ENCODE measurements around the gene NPHS1.
"Not testable (repeated sequence)": the region's sequence is repeated elsewhere in the genome, so short reads cannot be mapped to it uniquely, and the experiment has no call there.

Gene NPHS1

GRCh38 chr19:35811317-35812219 is 40.7 kb downstream of the NPHS1 start:
- DNase-seq, result no peak

- no peak for DNase-seq
Observed at GRCh38 chr19:35807633-35808032, 44.7 kb downstream of the NPHS1 start.

GRCh38 chr19:35806597-35806996 is 45.7 kb downstream of the NPHS1 start:
- DNase-seq, result no peak

DNA sequence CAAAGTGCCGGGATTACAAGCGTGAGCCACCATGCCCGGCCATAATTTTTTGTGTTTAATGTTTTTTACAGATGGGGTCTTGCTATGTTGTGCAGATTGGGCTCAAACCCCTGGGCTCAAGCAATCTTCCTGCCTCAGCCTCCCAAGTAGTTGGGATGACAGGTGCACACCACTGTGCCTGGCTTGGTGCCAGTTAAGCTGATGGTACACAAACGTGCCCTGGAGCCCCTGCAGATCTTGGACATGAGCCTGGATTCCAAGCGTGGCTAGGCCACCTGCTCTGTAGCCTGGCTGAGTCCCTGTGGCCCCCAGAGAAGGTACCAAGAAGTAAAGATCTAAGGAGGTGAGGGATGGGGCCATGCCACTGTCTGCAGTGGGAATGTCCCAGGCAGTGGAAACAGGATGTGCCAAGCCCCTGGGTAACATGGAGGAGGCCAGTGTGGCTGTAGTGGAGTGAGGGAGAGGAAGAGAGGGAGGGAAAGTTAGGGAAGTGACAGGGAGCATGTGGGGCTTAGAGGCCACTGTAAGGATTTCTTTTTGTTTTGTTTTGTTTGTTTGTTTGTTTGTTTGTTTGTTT is 46.7 kb downstream of the NPHS1 start:
- DNase-seq, result no peak

GRCh38 chr19:35801828-35802227 is 50.5 kb downstream of the NPHS1 start:
- no peak for DNase-seq

- DNase-seq, result no peak
Observed at GRCh38 chr19:35797663-35798062, 54.6 kb downstream of the NPHS1 start.

DNA sequence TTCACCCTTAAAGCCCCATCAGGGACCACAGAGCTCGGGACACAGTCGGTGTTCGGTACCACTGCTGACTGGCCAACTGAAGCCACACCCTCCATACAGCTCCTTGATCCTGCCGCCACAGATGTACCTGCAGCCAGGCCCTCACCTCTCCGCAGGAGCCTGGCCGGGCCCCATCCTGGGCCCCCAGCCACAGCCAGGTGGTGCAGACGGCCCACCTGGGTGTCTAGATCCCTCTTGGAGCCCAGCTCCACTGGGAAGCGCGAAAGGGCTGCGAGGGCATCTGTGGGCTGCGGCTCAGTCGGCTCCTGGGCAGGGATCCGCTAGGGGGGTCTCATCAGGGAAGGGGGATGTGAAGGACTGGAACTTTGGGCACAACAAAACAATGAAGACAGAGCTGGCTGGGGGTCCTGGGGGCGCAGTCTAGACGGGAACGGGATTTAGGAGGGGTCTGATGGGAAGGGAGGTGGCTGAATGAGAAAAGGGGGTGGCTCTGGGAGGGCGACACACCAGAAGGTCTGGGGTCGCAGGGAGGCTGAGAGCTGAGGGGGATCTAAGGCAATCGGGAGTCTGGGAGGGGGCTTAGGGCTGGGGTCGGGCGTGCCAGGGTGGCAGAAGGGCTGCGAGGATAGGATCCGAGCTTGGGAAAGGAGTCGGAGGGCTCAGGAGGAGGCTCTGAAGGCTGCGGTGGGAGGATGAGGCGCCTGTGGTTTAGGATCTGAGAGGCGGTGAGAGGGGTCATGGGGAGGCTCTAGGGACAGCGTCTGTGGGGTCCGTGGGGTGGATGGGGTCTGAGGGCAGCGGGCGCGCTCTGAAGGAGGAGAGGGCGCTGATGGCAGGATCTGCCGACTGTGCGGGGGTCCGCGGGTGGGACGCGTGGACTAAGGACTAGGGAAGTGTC is 55.4 kb downstream of the NPHS1 start:
- DNase-seq, result no peak

DNA sequence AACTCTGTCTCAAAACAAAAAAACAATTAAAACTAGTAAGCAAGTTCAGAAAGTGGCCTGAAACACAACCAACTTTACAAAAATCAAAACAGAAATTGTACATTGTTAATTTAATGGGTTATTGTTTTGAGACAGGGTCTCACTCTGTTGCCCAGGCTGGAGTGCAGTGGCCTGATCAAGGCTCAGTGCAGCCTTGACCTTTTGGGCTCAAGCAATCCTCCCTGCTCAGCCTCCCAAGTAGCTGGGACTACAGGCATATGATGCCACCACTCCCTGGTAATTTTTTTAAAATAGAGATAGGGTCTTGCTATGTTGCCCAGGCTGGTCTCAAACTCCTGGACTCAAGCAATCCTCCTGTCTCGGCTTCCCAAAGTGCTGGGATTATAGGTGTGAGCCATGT is 56.7 kb downstream of the NPHS1 start:
- not testable (repeated sequence) for DNase-seq

DNA sequence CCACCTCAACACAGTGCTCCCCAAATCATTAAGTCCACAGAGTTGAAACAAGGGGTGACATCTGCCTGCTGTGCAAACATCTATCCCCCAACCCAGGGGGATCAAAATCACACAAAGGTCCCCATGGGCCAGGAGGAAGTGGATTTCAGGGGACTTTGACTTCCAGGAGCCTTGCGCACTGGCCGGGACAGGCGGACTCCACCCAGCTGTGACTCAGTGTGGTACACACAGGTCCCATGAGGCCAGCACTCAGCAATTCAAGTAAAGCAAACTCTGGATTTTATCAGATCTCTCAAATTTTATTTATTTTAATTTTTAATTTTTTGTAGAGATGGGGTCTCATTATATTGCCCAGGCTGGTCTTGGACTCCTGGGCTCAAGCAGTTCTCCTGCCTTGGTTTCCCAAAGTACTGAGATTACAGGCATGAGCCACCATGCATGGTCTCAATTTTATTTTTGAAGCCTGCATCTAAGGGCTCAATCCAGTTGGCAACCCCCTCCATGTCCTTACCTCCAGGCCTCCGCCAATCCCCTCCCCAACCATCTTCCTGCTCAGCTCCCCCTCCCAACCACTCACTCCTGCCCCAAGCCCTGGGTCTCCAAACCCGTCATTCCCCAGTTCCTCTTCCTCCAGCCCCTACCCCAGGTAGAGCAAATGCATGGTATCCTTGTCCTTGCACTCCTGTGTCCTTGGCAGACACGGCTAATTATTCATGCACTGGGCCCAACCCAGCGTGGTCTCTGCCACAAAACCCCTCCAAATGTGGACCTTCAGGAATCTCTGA is 58.7 kb downstream of the NPHS1 start:
- DNase-seq, result no peak

DNA sequence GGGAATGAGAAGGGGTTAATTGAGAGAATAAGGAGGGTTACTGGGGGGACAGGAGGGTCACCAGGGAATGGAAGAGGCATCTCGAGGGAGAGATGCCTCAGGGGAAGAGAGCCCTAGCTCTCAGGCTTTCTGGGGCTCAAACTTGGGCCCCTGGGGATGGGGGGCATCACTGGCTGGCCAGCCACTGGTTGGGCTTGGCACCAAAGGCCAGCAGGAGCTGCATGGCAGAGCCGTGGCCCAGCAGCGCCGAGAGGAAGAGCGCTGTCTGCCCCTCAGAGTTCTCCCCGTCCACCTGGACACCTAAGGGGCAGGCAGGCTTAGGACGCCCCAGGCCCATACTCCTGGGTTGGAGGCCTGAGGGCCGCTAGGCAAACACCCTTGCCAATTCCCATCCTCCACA is 59.4 kb downstream of the NPHS1 start:
- DNase-seq, result no peak

DNA sequence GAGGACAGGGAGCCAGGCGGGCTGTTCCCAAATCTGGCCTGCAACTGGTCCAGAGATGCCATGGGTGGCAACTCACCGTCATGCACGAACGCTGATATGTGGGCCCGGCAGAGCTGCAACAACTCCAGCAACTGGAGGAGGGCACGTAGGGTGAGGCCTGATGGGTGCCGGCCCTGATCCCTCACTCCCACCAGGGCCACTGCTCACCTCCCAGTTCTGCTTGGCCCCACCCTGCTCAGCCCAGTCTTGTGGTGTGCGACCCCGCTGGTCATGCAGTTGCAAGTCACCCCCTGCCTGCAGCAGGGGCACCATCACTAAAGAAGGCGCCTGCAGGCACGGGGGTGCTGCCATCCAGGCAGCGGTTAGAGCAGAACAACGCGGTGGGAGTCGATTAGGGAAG is 60.0 kb downstream of the NPHS1 start:
- DNase-seq, result no peak

GRCh38 chr19:35791814-35792279 is 60.5 kb downstream of the NPHS1 start:
- no peak for DNase-seq

DNA sequence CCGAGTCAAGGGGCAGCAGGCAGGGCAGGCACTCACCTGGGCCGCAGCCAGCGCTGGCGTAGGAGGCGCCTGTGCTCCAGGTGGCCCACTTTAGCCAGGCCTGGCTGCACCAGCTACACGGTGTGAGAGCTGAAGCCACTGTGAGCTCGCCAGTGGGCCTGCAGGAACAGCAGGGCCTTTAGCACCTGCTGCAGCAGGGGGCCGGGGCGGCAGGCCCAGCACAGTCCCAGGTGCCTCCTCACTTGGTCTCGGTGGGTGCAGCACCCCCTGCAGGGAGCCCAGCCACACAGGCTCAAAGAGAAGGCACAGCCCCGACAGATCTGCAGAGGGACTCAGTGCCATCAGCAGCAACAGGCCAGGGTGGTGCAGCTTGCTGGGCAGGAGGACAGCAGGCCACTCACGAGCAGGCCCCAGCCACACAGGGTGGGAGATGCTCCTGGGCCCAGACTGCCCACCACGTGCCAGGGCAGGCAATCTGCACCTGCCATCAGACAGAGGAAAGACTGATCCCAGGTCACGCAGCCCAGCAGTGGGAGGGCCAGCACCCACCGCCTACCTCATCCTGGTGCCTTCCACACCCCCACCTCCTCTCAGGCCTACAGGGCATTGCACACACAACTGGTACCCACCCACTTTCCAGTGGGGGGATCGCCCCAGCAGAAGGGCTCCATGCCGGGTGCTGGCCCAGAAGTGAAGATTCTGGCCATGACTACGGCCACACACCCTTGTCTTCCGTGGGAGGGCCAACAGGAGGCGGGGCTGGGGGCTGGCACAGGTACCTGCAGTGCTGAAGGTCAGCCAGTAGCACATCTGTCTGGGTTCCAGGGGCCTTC is 61.1 kb downstream of the NPHS1 start:
- DNase-seq, result no peak

DNA sequence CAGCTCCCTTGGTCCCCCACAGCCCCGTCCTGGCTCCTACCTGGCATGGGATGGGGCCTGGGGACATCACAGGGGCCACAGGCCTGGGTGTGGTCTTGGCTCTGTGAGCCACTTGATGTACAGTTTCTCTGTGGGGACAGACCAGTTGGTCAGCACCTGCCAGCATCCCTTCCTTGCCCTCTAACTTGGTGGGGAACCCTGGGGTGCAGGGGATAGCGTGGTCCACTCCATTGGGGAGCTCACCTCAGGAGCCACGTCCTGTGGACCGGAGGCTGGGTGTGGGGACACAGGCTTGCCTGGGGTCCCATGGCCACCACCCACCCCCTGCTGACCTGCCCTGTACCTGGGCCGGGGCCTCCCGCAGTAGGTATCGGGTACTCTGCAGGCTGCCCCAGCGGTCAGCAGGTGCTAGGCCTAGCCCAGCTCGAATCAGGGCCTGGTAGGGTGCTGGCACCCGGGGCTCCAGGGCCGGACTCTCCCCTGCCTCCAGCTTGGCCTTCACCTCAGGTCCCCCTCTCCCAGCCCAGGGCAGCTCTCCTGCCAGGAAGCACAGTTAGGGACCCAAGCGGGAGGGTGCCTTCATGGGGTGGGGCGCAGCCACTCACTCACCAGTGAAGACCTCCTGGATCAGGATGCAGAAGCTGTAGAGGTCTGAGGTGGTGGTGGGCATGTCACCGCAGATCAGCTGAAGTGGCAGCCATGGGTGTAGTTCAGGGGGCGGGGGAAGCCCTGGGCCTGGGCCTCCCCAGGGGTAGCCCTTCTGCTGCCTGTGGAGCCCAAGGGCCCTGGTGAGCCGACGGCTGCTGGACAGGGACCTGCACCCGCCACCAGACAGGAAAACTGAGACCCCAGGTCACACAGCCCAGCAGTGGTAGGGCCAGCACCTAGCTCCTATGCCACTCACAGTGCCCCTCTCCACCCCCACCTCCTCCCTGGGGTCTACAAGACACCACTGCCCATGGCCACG is 62.0 kb downstream of the NPHS1 start:
- no peak for DNase-seq

GRCh38 chr19:35789195-35789977 is 62.9 kb downstream of the NPHS1 start:
- no peak for DNase-seq

DNA sequence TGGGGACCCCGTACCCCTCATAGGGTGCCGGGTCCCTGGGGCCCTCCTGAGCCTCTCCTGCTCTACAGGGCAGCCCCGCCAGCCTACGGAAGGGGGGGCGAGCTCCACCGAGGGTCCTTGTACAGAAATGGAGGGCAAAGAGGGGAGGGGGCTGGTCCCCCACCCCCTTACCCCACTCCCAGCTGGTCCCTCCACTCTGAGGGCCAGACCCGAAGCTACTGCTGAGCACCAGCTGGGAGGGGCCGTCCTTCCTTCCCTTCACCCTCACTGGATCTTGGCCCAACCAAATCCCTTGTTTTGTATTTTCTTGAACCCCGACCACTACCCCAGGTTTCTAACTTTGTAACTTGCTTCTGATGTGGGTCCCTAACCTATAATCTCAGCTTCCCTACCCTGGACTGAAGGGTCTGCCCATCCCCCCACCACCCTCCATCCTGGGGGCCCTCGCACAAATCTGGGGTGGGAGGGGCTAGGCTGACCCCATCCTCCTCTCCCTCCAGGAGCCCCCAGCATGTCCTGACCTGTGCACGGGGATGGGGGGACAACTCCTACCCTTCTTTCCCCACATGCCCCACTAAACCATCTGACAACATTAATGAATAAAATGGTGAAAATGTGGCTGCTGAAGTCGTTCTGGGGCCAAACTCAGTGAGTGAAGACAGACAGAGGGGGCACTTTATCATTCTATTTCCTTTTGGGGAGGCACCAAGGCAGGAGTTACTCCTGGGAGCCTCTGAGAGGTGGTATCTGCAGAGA is 63.9 kb downstream of the NPHS1 start:
- DNase-seq, result no peak

GRCh38 chr19:35787227-35787799 is 65.0 kb downstream of the NPHS1 start:
- no peak for DNase-seq

All from HCEC 1CT (cell line).